Activated CD8-positive, alpha-beta T cell treated with anti-CD3 and anti-CD28 coated beads for 36 hours (primary cell): ENCODE data around the gene KCNMB1. TPM values are rescaled to one million over a fixed set of nuclear protein-coding genes. Genes with fewer than 3 reads are reported as not detected.

Experiments used
- ATAC-seq: fragments of 200-7000 bp; cut with Tn5 transposase; one replicate; pipeline ENCODE4 v1.10.0; 2021; ENCODE audit warnings: mild to moderate bottlenecking, moderate library complexity
- CTCF ChIA-PET: fragments of 350-600 bp; sonication (Branson Sonifier 250); formaldehyde crosslinking; loops from one replicate; lab custom pipeline; 2021; ENCODE audit warnings: antibody characterized with exemption; lab: Charles Lee
- POLR2A ChIA-PET: fragments of 350-600 bp; sonication (Branson Sonifier 250); formaldehyde crosslinking; loops from one replicate; lab custom pipeline; 2021; ENCODE audit warnings: antibody characterized with exemption; lab: Charles Lee
- DNase-seq: peaks from one replicate; pipeline ENCODE4 v3.0.0-alpha.2; 2020
- H3K27ac Mint-ChIP-seq: one replicate; pipeline ENCODE4 v1.8.0; 2021; ENCODE audit warnings: mild to moderate bottlenecking, mixed read lengths
- H3K27me3 Mint-ChIP-seq: one replicate; pipeline ENCODE4 v1.8.0; 2021; ENCODE audit warnings: mixed read lengths
- H3K36me3 Mint-ChIP-seq: one replicate; pipeline ENCODE4 v1.8.0; 2021; ENCODE audit warnings: low read depth, mixed read lengths
- H3K4me1 Mint-ChIP-seq: one replicate; pipeline ENCODE4 v1.8.0; 2021; ENCODE audit warnings: low read depth, mixed read lengths
- H3K4me3 Mint-ChIP-seq: one replicate; pipeline ENCODE4 v1.8.0; 2021; ENCODE audit warnings: mild to moderate bottlenecking, moderate library complexity, mixed read lengths
- H3K9me3 Mint-ChIP-seq: one replicate; pipeline ENCODE4 v1.8.0; 2021; ENCODE audit warnings: mixed read lengths
- CTCF ChIP-seq: fragments of 200-600 bp; IDR thresholded peaks from one replicate; pipeline ENCODE4 v1.8.0; 2022; ENCODE audit warnings: antibody characterized with exemption, mild to moderate bottlenecking
- intact Hi-C: fragments of 100-400 bp; cut with micrococcal nuclease; formaldehyde crosslinking; loops from one replicate; pipeline ENCODE4 v1.10.0; 2022
- total RNA-seq, 2 experiments: library from RNA; stranded (reverse); gene quantifications; one replicate each; pipeline ENCODE4 v1.2.3, GENCODE V29; 2021

The KCNMB1 gene
- total RNA-seq, 2 experiments from 2014 or later, result not detected

- Mint-ChIP-seq H3K9me3 (no peaks in the 10 kb centered on the region), H3K27me3 (no peaks in the 10 kb centered on the region), H3K4me3 (no peak overlapping the region), H3K27ac (no peak overlapping the region), H3K36me3 (no peaks in the 10 kb centered on the region), H3K4me1 (no peaks in the 10 kb centered on the region)
- POLR2A ChIA-PET, result interaction anchor here (0.8 kb wide), 1 partner anchor 324 kb away, joined by 3 read pairs; no protein-coding TSS in a partner anchor
- TF ChIP-seq CTCF, result no peak
- DNase-seq (no peak), ATAC-seq (no peak)
- CTCF ChIA-PET, result interaction anchor here (0.7 to 14.6 kb wide), 5 partner anchors 10 to 1416 kb away, joined by 3 to 170 read pairs (median 4); no protein-coding TSS in a partner anchor
- intact Hi-C loops, result loop anchor here (5.0 kb wide), 1 partner anchor 322 kb away; no protein-coding TSS in a partner anchor
Measured at GRCh38 chr5:170424629-170425028, 35.5 kb upstream of the KCNMB1 start.

- H3K27ac Mint-ChIP-seq, result no peak overlapping the region
- intact Hi-C loops, result loop anchor here (5.0 kb wide), 1 partner anchor 321 kb away; no protein-coding TSS in a partner anchor
- H3K4me3 Mint-ChIP-seq, result no peak overlapping the region
- H3K9me3 Mint-ChIP-seq, result no peaks in the 10 kb centered on the region
- ChIA-PET CTCF (interaction anchor here (0.9 to 14.6 kb wide), 7 partner anchors 8 to 211 kb away, joined by 3 to 170 read pairs (median 4); no protein-coding TSS in a partner anchor), POLR2A (no interaction called here)
- no peaks in the 10 kb centered on the region for H3K4me1 Mint-ChIP-seq
- ATAC-seq, result no peak
- TF ChIP-seq CTCF, result no peak
- no peaks in the 10 kb centered on the region for H3K27me3 Mint-ChIP-seq
- DNase-seq, result no peak
- H3K36me3 Mint-ChIP-seq, result no peaks in the 10 kb centered on the region
Measured at GRCh38 chr5:170423692-170424091, 34.5 kb upstream of the KCNMB1 start.

GRCh38 chr5:170421826-170422225 lies 32.7 kb upstream of the KCNMB1 start:
- ChIA-PET POLR2A (no interaction called here), CTCF (interaction anchor here (0.8 to 14.6 kb wide), 24 partner anchors 10 to 323 kb away, joined by 3 to 170 read pairs (median 4); no protein-coding TSS in a partner anchor)
- H3K27me3 Mint-ChIP-seq, result no peaks in the 10 kb centered on the region
- intact Hi-C loops, result loop anchor here (2.0 to 5.0 kb wide), 2 partner anchors 195 to 320 kb away; no protein-coding TSS in a partner anchor
- no peaks in the 10 kb centered on the region for H3K36me3 Mint-ChIP-seq
- no peaks in the 10 kb centered on the region for H3K9me3 Mint-ChIP-seq
- ATAC-seq (no peak), DNase-seq (no peak)
- peaks cover 7% of the 10 kb centered on the region for H3K4me1 Mint-ChIP-seq
- H3K27ac Mint-ChIP-seq, result no peak overlapping the region
- TF ChIP-seq CTCF, result no peak
- H3K4me3 Mint-ChIP-seq, result no peak overlapping the region

- Mint-ChIP-seq H3K9me3 (no peaks in the 10 kb centered on the region), H3K27me3 (no peaks in the 10 kb centered on the region), H3K4me1 (peaks cover 12% of the 10 kb centered on the region), H3K27ac (no peak overlapping the region), H3K36me3 (no peaks in the 10 kb centered on the region), H3K4me3 (no peak overlapping the region)
- ATAC-seq (peak; percentile 75), DNase-seq (peak; percentile 72)
- peak; percentile 67 for TF ChIP-seq CTCF
- CTCF ChIA-PET, result interaction anchor here (0.7 to 14.6 kb wide), 33 partner anchors 9 to 322 kb away, joined by 3 to 170 read pairs (median 4); no protein-coding TSS in a partner anchor
- POLR2A ChIA-PET, result interaction anchor here (0.8 kb wide), 1 partner anchor 236 kb away, joined by 3 read pairs; no protein-coding TSS in a partner anchor
- intact Hi-C loops, result loop anchor here (2.0 to 5.0 kb wide), 2 partner anchors 194 to 319 kb away; no protein-coding TSS in a partner anchor
Measured at GRCh38 chr5:170420806-170421412, 31.7 kb upstream of the KCNMB1 start.

- TF ChIP-seq CTCF, result no peak
- Mint-ChIP-seq H3K27ac (no peak overlapping the region), H3K36me3 (no peaks in the 10 kb centered on the region), H3K4me1 (peaks cover 12% of the 10 kb centered on the region), H3K4me3 (no peak overlapping the region), H3K9me3 (no peaks in the 10 kb centered on the region), H3K27me3 (no peaks in the 10 kb centered on the region)
- intact Hi-C loops, result loop anchor here (2.0 to 5.0 kb wide), 2 partner anchors 193 to 317 kb away; no protein-coding TSS in a partner anchor
- POLR2A ChIA-PET, result no interaction called here
- DNase-seq (no peak), ATAC-seq (no peak)
- CTCF ChIA-PET, result interaction anchor here (0.8 to 14.6 kb wide), 13 partner anchors 9 to 319 kb away, joined by 3 to 170 read pairs (median 4); no protein-coding TSS in a partner anchor
Measured at GRCh38 chr5:170419643-170420042, 30.5 kb upstream of the KCNMB1 start.
